Posterior vena cava (tissue), 2 donors: ENCODE measurements around the gene RTP2. TPM values are rescaled to one million over a fixed set of nuclear protein-coding genes. Genes with fewer than 3 reads are reported as not detected.

Experiments
- DNase-seq: peaks from one replicate; pipeline ENCODE4 v3.0.0-alpha.2; 2020; ENCODE audit warnings: low spot score
- intact Hi-C, 2 donors: fragments of 100-400 bp; cut with DNase I; formaldehyde crosslinking; loops; one replicate each; pipeline versions ENCODE4 v1.14.1 to v1.14.2; 2022 to 2023
- long read RNA-seq, 2 donors: library from polyadenylated mRNA; unstranded; transcript quantifications; one replicate each; pipeline ENCODE4 v2.0.0, GENCODE V29; 2020 to 2021
- total RNA-seq, 2 donors: library from RNA; stranded (reverse); fragmentation: NEBNext Ultra II Directional; extraction: Animal tissue kit (Norgen Biotek cat#: 25700); gene quantifications; one replicate each; pipeline ENCODE4 v1.2.1, GENCODE V29; 2021
- donor health status: DM: yes; HTN: yes; CAD: no.
- donor health status: DM: yes; HTN: yes; CAD: no.

Gene RTP2
- total RNA-seq, result not detected
- long read RNA-seq, donor 1, result 0 reads
- long read RNA-seq, donor 2, result 0 reads

- intact Hi-C loops, result no loop called here
- no peak for DNase-seq
Observed at GRCh38 chr3:187702507-187703033, at the start of gene RTP2. RTP2 (minus strand) TSS chr3:187702557; CDS start chr3:187702128, 429 bp downstream.

GRCh38 chr3:187750513-187751123, 48.3 kb upstream of the RTP2 start:
- intact Hi-C loops, result loop anchor here in 1 of 2 donors (10.0 kb wide), 1 partner anchor 294 kb away; no protein-coding TSS in a partner anchor

GRCh38 chr3:187750006-187750512, 47.7 kb upstream of the RTP2 start:
- DNase-seq, result no peak
- intact Hi-C loops, result loop anchor here in 1 of 2 donors (10.0 kb wide), 1 partner anchor 295 kb away; no protein-coding TSS in a partner anchor

More at GRCh38 chr3:187750513-187751123, 48.3 kb upstream of the RTP2 start:
- no peak for DNase-seq

GRCh38 chr3:187748050-187748481, 45.7 kb upstream of the RTP2 start:
- intact Hi-C loops, result loop anchor here (5.0 to 10.0 kb wide), 4 partner anchors 304 to 1397 kb away; partner anchors contain the start of gene LPP (in 1 of the 2)

GRCh38 chr3:187747506-187747905, 45.1 kb upstream of the RTP2 start:
- intact Hi-C loops, result loop anchor here (5.0 to 10.0 kb wide), 4 partner anchors 305 to 1397 kb away; partner anchors contain the start of gene LPP (in 1 of the 2)
- DNase-seq, result no peak

More at GRCh38 chr3:187748050-187748481, 45.7 kb upstream of the RTP2 start:
- DNase-seq, result peak; percentile 97

GRCh38 chr3:187746442-187747281, 44.3 kb upstream of the RTP2 start:
- DNase-seq, result no peak
- intact Hi-C loops, result loop anchor here (5.0 to 10.0 kb wide), 4 partner anchors 306 to 1398 kb away; partner anchors contain the start of gene LPP (in 1 of the 2)

- intact Hi-C loops, result loop anchor here (5.0 to 10.0 kb wide), 4 partner anchors 306 to 1399 kb away; partner anchors contain the start of gene LPP (in 1 of the 2)
- no peak for DNase-seq
Observed at GRCh38 chr3:187746059-187746441, 43.7 kb upstream of the RTP2 start.

GRCh38 chr3:187745201-187746058, 43.1 kb upstream of the RTP2 start, which contains the start of gene BCL6:
BCL6 (minus strand) TSS chr3:187745468; CDS start chr3:187733693, 11,775 bp downstream.
- DNase-seq, result peak; percentile 97
- intact Hi-C loops, result loop anchor here (5.0 to 10.0 kb wide), 4 partner anchors 307 to 1399 kb away; partner anchors contain the start of gene LPP (in 1 of the 2)

GRCh38 chr3:187744169-187745151, 42.1 kb upstream of the RTP2 start:
- intact Hi-C loops, result loop anchor here (5.0 to 10.0 kb wide), 7 partner anchors 308 to 1400 kb away; partner anchors contain the start of gene LPP (in 1 of the 2)
- peak; percentile 89 for DNase-seq

GRCh38 chr3:187743195-187744141, 41.1 kb upstream of the RTP2 start:
- DNase-seq, result peak; percentile 93
- intact Hi-C loops, result loop anchor here (5.0 to 10.0 kb wide), 6 partner anchors 411 to 1401 kb away; partner anchors contain the start of gene LPP (in 1 of the 2)

GRCh38 chr3:187742351-187743171, 40.2 kb upstream of the RTP2 start:
- no peak for DNase-seq
- intact Hi-C loops, result loop anchor here (5.0 to 10.0 kb wide), 6 partner anchors 412 to 1402 kb away; partner anchors contain the start of gene LPP (in 1 of the 2)

GRCh38 chr3:187741403-187742350, 39.3 kb upstream of the RTP2 start:
- DNase-seq, result peak; percentile 94
- intact Hi-C loops, result loop anchor here (5.0 to 10.0 kb wide), 6 partner anchors 413 to 1403 kb away; partner anchors contain the start of gene LPP (in 1 of the 2)
